SU-DHL-6 (cell line): ENCODE data around the gene AP2M1.

ENCODE experiments used
- H2AFZ ChIP-seq: fragments of 200-600 bp; sonication (generic); 2 replicates; pipeline ENCODE4 v1.6.1; 2014; ENCODE audit warnings: low read depth, mild to moderate bottlenecking, moderate library complexity, mixed read lengths, antibody characterized with exemption, low read length; ENCODE audit not compliant: severe bottlenecking
- H3F3A ChIP-seq: fragments of 200-600 bp; shearing (Covaris generic); 2 replicates; pipeline ENCODE4 v1.6.0; 2016; ENCODE audit warnings: antibody characterized with exemption, mild to moderate bottlenecking; ENCODE audit not compliant: insufficient read depth
- H3K27ac ChIP-seq: fragments of 200-600 bp; sonication (generic); 2 replicates; pipeline ENCODE4 v1.5.1; 2016; ENCODE audit warnings: low read depth, mild to moderate bottlenecking, low read length, moderate library complexity, mixed read lengths
- H3K27me3 ChIP-seq: fragments of 200-600 bp; sonication (generic), shearing (Covaris generic); 2 replicates; pipeline ENCODE4 v1.6.0; 2014; ENCODE audit warnings: mild to moderate bottlenecking, low read length
- H3K36me3 ChIP-seq: fragments of 200-600 bp; sonication (generic); 2 replicates; pipeline ENCODE4 v1.6.1; 2014; ENCODE audit warnings: mild to moderate bottlenecking, low read length, mixed read lengths
- H3K4me2 ChIP-seq: fragments of 300-600, 200-600 bp; shearing (Covaris generic), sonication (generic); 2 replicates; pipeline ENCODE4 v1.6.0; 2014; ENCODE audit warnings: low read length, low read depth, mild to moderate bottlenecking; ENCODE audit not compliant: poor library complexity, severe bottlenecking
- H3K4me3 ChIP-seq: fragments of 200-600 bp; sonication (generic); 2 replicates; pipeline ENCODE4 v1.5.1; 2014; ENCODE audit warnings: antibody characterized with exemption, low read length, mild to moderate bottlenecking, mixed read lengths; ENCODE audit not compliant: insufficient read depth, poor library complexity, severe bottlenecking
- H3K79me2 ChIP-seq: fragments of 200-600 bp; sonication (generic); 2 replicates; pipeline ENCODE4 v1.6.1; 2014; ENCODE audit warnings: mild to moderate bottlenecking, low read length, moderate library complexity; ENCODE audit not compliant: insufficient read depth
- H3K9ac ChIP-seq: fragments of 200-600 bp; sonication (generic); 2 replicates; pipeline ENCODE4 v1.7.0; 2014; ENCODE audit warnings: mild to moderate bottlenecking, low read length
- H3K9me2 ChIP-seq: fragments of 200-600 bp; sonication (generic); replicated peaks from 2 replicates; pipeline ENCODE4 v1.6.1; 2014; ENCODE audit warnings: low read length; ENCODE audit not compliant: insufficient read depth
- H3K9me3 ChIP-seq: fragments of 200-600 bp; sonication (generic); 2 replicates; pipeline ENCODE4 v1.6.1; 2014; ENCODE audit warnings: low read length, mixed read lengths; ENCODE audit not compliant: insufficient read depth
- H4K20me1 ChIP-seq: fragments of 200-600 bp; sonication (generic); 2 replicates; pipeline ENCODE4 v1.6.1; 2014; ENCODE audit warnings: low read depth, mild to moderate bottlenecking, antibody characterized with exemption, low read length, moderate library complexity, mixed read lengths
- CTCF ChIP-seq: fragments of 200-600 bp; sonication (generic); IDR thresholded peaks from one replicate; pipeline ENCODE4 v1.5.1; 2017; ENCODE audit warnings: antibody characterized with exemption, mild to moderate bottlenecking, low read length, moderate library complexity; ENCODE audit not compliant: insufficient read depth, poor library complexity, severe bottlenecking
- EZH2phosphoT487 ChIP-seq: fragments of 200-600 bp; sonication (generic), shearing (Covaris generic); conservative IDR thresholded peaks from 2 replicates; pipeline ENCODE4 v1.6.1; 2018; ENCODE audit warnings: mild to moderate bottlenecking, antibody characterized with exemption, low read length, moderate library complexity, mixed read lengths

The AP2M1 gene

GRCh38 chr3:184180165-184180564 is 5.5 kb downstream of the AP2M1 start:
- Histone ChIP-seq H2AFZ (no peak overlapping the region), H3K4me2 (no peak overlapping the region), H3K27ac (no peak overlapping the region), H3K79me2 (peaks cover 19% of the 10 kb centered on the region), H3K4me3 (no peak overlapping the region), H3K9ac (no peak overlapping the region), H3K9me3 (no peaks in the 10 kb centered on the region), H3K9me2 (no peaks in the 10 kb centered on the region), H3K36me3 (no peaks in the 10 kb centered on the region), H3K27me3 (no peaks in the 10 kb centered on the region), H4K20me1 (no peaks in the 10 kb centered on the region), H3F3A (0 out of 2 replicates have a peak, but pooled peaks cover 3% of the 10 kb centered on the region)
- no peak for TF ChIP-seq EZH2phosphoT487
- no peak for TF ChIP-seq CTCF

GRCh38 chr3:184181596-184181995 is 6.9 kb downstream of the AP2M1 start:
- Histone ChIP-seq H3K4me3 (no peak overlapping the region), H3F3A (0 out of 2 replicates have a peak, but pooled peaks cover 3% of the 10 kb centered on the region), H3K27me3 (no peaks in the 10 kb centered on the region), H3K4me2 (no peak overlapping the region), H3K79me2 (peaks cover 10% of the 10 kb centered on the region), H4K20me1 (no peaks in the 10 kb centered on the region), H3K9me2 (no peaks in the 10 kb centered on the region), H3K36me3 (no peaks in the 10 kb centered on the region), H2AFZ (no peak overlapping the region), H3K9ac (no peak overlapping the region), H3K9me3 (no peaks in the 10 kb centered on the region), H3K27ac (no peak overlapping the region)
- TF ChIP-seq EZH2phosphoT487 (no peak), CTCF (no peak)

- Histone ChIP-seq H4K20me1 (no peaks in the 10 kb centered on the region), H3K4me2 (no peak overlapping the region), H3K9me2 (no peaks in the 10 kb centered on the region), H3K27ac (no peak overlapping the region), H3K79me2 (peaks cover 26% of the 10 kb centered on the region), H2AFZ (no peak overlapping the region), H3K4me3 (no peak overlapping the region), H3K9me3 (no peaks in the 10 kb centered on the region), H3K9ac (no peak overlapping the region), H3K36me3 (no peaks in the 10 kb centered on the region), H3K27me3 (no peaks in the 10 kb centered on the region), H3F3A (0 out of 2 replicates have a peak, but pooled peaks cover 3% of the 10 kb centered on the region)
- TF ChIP-seq EZH2phosphoT487: no peak
- no peak for TF ChIP-seq CTCF
These were observed 9.0 kb downstream of the AP2M1 start for GRCh38 chr3:184183679-184184078.
